ENCODE measurements around the gene FBXO45. TPM values are rescaled to one million over a fixed set of nuclear protein-coding genes. Genes with fewer than 3 reads are reported as not detected.
"Not testable (repeated sequence)": the region's sequence is repeated elsewhere in the genome, so short reads cannot be mapped to it uniquely, and the experiment has no call there.

The FBXO45 gene
- total RNA-seq, 1 experiment from 2014 or later, result 21.5 TPM

GRCh38 chr3:196611761-196612483 is 43.5 kb downstream of the FBXO45 start:
- no peak for DNase-seq (ENCODE audit: extremely low read depth, low read depth)

- not testable (repeated sequence) for DNase-seq (ENCODE audit: extremely low read depth, low read depth)
Observed at GRCh38 chr3:196615234-196615633, 46.8 kb downstream of the FBXO45 start.

DNA sequence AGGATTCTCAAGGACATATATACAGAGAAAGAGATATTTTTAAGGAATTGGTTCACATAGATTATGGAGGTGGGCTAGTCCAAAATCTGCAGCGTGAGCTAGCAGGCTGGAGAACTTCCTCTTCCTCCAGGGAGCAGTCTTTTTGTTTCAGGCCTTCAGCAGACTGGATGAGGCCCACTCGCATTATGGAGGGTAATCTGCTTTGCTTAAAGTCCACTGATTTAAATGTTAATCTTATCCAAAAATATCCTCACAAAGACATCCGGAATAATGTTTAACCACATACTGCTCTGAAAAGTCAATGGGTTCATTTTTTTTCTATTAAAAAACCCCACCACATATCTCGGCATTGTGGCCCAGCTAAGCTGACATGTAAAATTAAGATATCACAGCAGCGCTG is 48.8 kb downstream of the FBXO45 start:
- no peak for DNase-seq (ENCODE audit: extremely low read depth, low read depth)

DNA sequence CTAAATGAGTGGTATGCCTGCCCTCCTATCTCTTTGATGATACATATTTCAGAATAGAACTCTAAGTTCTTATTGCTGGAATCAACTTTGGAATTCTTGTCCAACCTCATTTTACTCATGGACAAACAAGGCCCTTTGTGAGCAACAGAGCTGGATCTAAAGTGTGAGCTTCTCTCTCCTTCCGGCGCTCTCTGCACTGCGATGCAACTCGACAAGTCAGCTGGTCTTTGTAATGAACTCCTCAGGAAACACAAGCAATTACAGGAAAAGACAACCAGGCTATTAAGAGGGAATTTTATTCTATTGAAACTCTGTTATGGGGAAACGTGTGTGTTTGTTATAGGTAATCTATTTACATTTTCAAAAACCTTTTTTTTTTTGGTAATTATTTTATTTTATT is 50.8 kb downstream of the FBXO45 start:
- no peak for DNase-seq (ENCODE audit: extremely low read depth, low read depth)

- DNase-seq (ENCODE audit: extremely low read depth, low read depth), result not testable (repeated sequence)
Observed at GRCh38 chr3:196619627-196620026, 51.2 kb downstream of the FBXO45 start.

- DNase-seq (ENCODE audit: extremely low read depth, low read depth), result no peak
Observed at GRCh38 chr3:196620161-196620604, 51.7 kb downstream of the FBXO45 start.

DNA sequence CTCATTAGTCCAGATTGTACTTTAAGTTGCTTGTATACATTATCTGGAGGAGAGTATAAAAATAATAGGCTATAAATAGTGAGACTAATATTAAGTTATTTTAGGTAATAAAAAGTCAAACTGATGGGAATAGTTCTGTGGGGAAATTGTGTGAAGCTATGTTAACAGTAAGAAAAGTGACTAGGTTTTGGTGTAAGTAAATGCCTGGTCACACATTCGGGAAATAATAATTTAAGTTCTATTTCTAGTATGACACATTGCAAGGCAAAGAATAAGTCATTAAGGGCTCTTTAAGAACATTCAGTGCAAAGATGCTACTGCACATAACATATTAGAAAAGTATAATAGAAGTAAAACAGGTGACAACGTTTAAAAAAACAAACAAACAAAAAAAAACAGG is 52.2 kb downstream of the FBXO45 start:
- DNase-seq (ENCODE audit: extremely low read depth, low read depth), result no peak

DNA sequence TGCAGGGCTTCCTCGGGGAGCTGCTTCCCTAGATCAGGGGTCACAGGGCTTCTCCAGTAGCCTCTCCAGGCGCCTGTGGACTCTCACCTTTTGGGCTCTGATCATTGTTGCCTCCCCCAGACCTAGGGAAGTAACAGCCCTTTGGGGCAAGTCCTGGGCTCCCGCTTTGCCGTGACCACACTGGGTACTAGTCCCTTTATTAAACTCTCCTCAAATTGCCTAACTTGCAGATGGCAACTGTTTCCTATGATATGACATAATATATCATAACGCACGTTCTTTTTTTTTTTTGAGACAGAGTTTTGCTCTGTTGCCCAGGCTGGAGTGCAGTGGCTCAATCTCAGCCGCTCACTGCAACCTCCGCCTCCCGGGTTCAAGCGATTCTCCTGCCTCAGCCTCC is 53.2 kb downstream of the FBXO45 start:
- no peak for DNase-seq (ENCODE audit: extremely low read depth, low read depth)

DNA sequence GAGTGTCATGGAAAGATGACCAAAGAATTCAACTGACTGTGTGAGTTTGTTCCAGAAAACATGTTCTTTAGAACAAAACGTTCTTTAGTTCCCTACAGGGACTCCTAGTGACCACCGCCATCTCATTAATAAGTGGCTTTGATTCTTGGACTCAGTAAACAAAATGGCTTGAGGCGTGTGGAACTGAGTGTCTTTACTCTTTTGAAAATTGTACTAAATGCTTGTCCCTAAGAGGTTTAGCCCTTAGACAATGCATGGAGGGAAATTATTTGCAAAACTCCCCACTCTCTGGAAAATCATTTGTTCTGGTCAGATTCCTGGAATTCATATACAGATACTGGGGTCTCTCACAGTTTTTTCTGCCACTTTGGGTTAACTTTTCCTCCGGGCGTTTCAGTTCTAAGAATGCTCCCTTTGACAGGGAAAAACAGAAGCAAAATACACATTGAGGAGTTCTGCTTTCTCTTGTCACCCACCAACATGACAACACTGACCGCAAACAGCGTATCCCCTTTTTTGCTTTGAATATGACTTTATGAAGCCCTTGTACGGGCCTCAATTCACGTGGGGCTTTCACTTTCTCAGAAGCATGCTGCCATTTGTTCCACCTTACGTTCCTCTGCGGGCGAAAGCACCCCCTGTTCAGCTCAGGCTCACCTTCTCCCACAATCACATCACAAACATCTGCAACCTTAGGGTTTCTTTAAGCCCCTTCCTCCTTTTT is 55.8 kb downstream of the FBXO45 start:
- DNase-seq (ENCODE audit: extremely low read depth, low read depth), result no peak

- DNase-seq (ENCODE audit: extremely low read depth, low read depth), result no peak
Observed at GRCh38 chr3:196624907-196625306, 56.4 kb downstream of the FBXO45 start.

DNA sequence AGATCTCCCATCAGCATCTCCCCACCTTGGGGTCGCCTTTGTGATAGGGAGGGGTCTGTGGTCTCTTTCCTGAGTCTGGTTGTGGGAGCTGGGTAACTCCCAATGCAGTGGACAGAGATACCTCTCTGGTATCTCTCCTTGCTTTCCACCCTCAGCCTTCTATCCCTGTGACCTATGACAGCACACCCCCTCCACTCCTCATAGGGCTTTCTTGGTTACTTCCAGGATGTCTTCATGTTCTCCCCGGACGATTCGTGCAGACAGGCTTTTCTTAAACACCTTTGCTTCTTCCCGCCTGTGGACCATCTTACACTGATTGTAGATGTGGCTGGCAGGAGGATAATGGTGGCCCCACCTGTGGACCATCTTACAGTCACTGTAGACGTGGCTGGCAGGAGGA is 56.9 kb downstream of the FBXO45 start:
- DNase-seq (ENCODE audit: extremely low read depth, low read depth), result no peak

GRCh38 chr3:196627918-196628231 is 59.4 kb downstream of the FBXO45 start:
- no peak for DNase-seq (ENCODE audit: extremely low read depth, low read depth)

GRCh38 chr3:196629228-196629627 is 60.8 kb downstream of the FBXO45 start:
- DNase-seq (ENCODE audit: extremely low read depth, low read depth), result no peak

GRCh38 chr3:196631682-196632045 is 63.2 kb downstream of the FBXO45 start:
- no peak for DNase-seq (ENCODE audit: extremely low read depth, low read depth)

- peak; percentile 67 for DNase-seq (ENCODE audit: extremely low read depth, low read depth)
Observed at GRCh38 chr3:196632046-196632751, 63.7 kb downstream of the FBXO45 start.

- DNase-seq (ENCODE audit: extremely low read depth, low read depth), result no peak
Observed at GRCh38 chr3:196633555-196634151, 65.2 kb downstream of the FBXO45 start.

GRCh38 chr3:196634224-196634623 is 65.8 kb downstream of the FBXO45 start:
- no peak for DNase-seq (ENCODE audit: extremely low read depth, low read depth)

DNA sequence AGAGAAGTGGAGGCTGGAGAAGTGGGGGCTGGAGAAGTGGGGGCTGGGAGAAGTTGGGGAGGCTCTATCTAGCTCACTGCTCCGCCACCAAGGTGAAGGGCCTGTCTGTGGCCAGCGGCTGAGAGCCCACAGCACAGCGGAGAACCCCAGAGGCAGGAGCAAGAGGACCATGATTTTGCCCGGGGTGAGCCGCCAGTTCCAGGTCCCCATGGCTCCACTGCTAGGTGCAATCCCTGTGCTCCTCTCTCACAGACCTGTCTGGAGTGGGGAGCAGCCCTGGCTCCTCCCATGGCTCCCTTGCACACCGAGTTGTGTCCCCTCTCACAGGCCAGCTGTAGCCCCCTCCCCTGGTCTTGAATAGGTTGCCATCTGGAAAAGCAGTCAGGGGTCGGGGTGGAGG is 66.4 kb downstream of the FBXO45 start:
- no peak for DNase-seq (ENCODE audit: extremely low read depth, low read depth)

DNA sequence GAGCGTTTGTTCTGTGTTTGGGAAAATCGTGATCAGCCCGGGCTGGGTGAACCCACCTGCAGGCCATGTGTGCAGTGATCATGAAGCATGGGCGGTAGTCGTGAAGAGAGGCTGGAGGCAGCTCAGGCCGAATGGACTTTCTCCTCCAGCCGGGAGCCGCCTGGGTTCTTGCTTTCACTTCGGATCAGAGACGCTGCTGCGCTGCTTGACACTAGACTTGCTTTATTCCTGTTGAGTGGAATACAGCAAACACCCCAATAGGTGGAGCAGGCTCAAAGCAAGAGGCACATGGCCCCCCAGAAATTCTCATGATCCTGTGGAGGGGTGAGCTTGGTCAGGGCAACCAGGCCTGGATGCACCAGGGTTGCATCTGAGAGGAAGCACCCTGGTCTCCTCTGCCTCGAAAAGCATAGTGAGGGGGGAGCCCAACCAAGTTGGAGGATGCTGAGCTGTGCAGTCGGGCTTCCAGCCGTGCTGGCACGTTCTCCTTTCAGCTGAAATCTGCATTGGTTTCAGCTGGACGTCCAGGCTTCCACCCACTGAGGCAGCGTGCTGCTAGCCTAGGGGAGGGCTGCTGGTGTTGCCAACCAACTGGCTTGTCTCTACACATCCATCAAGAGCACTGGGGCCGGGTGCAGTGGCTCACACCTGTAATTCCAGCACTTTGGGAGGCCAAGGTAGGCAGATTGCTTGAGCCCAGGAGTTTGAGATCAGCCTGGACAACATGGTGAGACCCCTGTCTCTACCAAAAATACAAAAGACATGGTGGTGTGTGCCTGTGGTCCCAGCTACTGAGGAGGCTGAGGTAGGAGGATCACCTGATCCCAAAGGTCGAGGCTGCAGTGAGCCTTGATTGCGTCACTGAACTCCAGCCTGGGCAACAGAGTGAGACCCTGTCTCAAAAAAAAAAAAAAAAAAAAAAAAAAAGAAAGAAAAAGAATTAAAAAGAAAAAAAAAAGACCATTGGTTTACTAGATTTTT is 68.2 kb downstream of the FBXO45 start:
- DNase-seq (ENCODE audit: extremely low read depth, low read depth), result no peak

DNA sequence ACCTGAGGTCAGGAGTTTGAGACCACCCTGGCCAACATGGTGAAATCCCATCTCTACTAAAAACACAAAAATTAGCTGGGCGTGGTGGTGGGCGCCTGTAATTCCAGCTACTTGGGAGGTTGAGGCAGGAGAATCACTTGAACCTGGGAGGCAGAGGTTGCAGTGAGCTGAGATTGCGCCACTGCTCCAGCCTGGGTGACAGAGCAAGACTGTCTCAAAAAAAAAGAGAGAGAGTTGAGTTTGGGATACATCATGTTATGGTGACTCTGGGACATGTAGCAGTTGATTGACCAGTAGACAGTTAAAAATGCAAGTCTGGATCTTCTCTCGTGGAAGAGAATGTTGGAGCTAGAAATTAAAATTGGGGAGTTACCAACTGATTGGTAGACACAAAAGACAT is 69.5 kb downstream of the FBXO45 start:
- not testable (repeated sequence) for DNase-seq (ENCODE audit: extremely low read depth, low read depth)

Data from NCI-H460 (cell line).